GM23338 (cell line): ENCODE measurements around the gene SLC25A17. TPM values are rescaled to one million over a fixed set of nuclear protein-coding genes. Genes with fewer than 3 reads are reported as not detected.
"Not testable (repeated sequence)": the region's sequence is repeated elsewhere in the genome, so short reads cannot be mapped to it uniquely, and the experiment has no call there.

Experiments
- ATAC-seq: fragments of 200-7000 bp; cut with Tn5 transposase; 3 replicates; pipeline ENCODE4 v1.9.1; 2020
- DNase-seq: peaks from one replicate; pipeline ENCODE4 v3.0.0-alpha.2; 2015; ENCODE audit warnings: low spot score
- H2AFZ ChIP-seq: fragments of 200-600 bp; sonication (generic); 2 replicates; pipeline ENCODE4 v1.8.0; 2016; ENCODE audit warnings: antibody characterized with exemption, mild to moderate bottlenecking, moderate library complexity
- H3F3A ChIP-seq: fragments of 200-600 bp; sonication (generic); replicated peaks from 2 replicates; pipeline ENCODE4 v1.8.0; 2017; ENCODE audit warnings: antibody characterized with exemption, mixed run types, low read depth
- H3K27ac ChIP-seq: fragments of 200-600 bp; sonication (generic); 2 replicates; pipeline ENCODE4 v1.6.1; 2016; ENCODE audit warnings: low read depth
- H3K27me3 ChIP-seq: fragments of 200-600 bp; sonication (generic); 2 replicates; pipeline ENCODE4 v1.8.0; 2016; ENCODE audit warnings: mild to moderate bottlenecking, mixed run types, moderate library complexity; ENCODE audit not compliant: insufficient read depth
- H3K36me3 ChIP-seq: fragments of 200-600 bp; sonication (generic); 2 replicates; pipeline ENCODE4 v1.8.0; 2016; ENCODE audit warnings: mild to moderate bottlenecking; ENCODE audit not compliant: insufficient read depth
- H3K4me1 ChIP-seq: fragments of 200-600 bp; sonication (generic); 2 replicates; pipeline ENCODE4 v1.8.0; 2016; ENCODE audit warnings: mild to moderate bottlenecking, moderate library complexity; ENCODE audit not compliant: insufficient read depth
- H3K4me2 ChIP-seq: fragments of 200-600 bp; sonication (generic); 2 replicates; pipeline ENCODE4 v1.7.1; 2017; ENCODE audit warnings: mixed run types
- H3K4me3 ChIP-seq: fragments of 200-600 bp; sonication (generic); 2 replicates; pipeline ENCODE4 v1.6.1; 2016; ENCODE audit warnings: mixed run types
- H3K79me2 ChIP-seq: fragments of 200-600 bp; sonication (generic); replicated peaks from 2 replicates; pipeline ENCODE4 v1.8.0; 2017; ENCODE audit warnings: mild to moderate bottlenecking; ENCODE audit not compliant: insufficient read depth
- H3K9me2 ChIP-seq: fragments of 200-600 bp; sonication (generic); 2 replicates; pipeline ENCODE4 v1.8.0; 2017; ENCODE audit not compliant: insufficient read depth
- H4K20me1 ChIP-seq: fragments of 200-600 bp; sonication (generic); replicated peaks from 2 replicates; pipeline ENCODE4 v1.8.0; 2017; ENCODE audit warnings: mild to moderate bottlenecking; ENCODE audit not compliant: insufficient read depth
- H3K27ac Mint-ChIP-seq: 2 replicates; pipeline ENCODE4 v1.8.0; 2020; ENCODE audit warnings: inconsistent platforms, mild to moderate bottlenecking, moderate library complexity, mixed read lengths
- H3K27me3 Mint-ChIP-seq: 3 replicates; pipeline ENCODE4 v1.8.0; 2022; ENCODE audit warnings: low read depth, mild to moderate bottlenecking, moderate library complexity, mixed read lengths, inconsistent platforms; ENCODE audit not compliant: insufficient read depth, poor library complexity
- H3K36me3 Mint-ChIP-seq: 3 replicates; pipeline ENCODE4 v1.8.0; 2021; ENCODE audit warnings: low read depth, mild to moderate bottlenecking, inconsistent platforms, moderate library complexity, mixed read lengths
- H3K4me1 Mint-ChIP-seq: 3 replicates; pipeline ENCODE4 v1.8.0; 2020; ENCODE audit warnings: mild to moderate bottlenecking, inconsistent platforms, mixed read lengths
- H3K4me3 Mint-ChIP-seq: 3 replicates; pipeline ENCODE4 v1.8.0; 2021; ENCODE audit warnings: moderate library complexity, mild to moderate bottlenecking, inconsistent platforms, mixed read lengths
- H3K9me3 Mint-ChIP-seq: 3 replicates; pipeline ENCODE4 v1.8.0; 2020; ENCODE audit warnings: moderate library complexity, mild to moderate bottlenecking, inconsistent platforms, mixed read lengths
- CREB1 ChIP-seq: fragments of 250-450 bp; sonication (Bioruptor Pico); IDR thresholded peaks from 2 replicates; pipeline ENCODE4 v1.5.0; 2020; ENCODE audit warnings: low read depth, mild to moderate bottlenecking, moderate library complexity
- ETS1 ChIP-seq: IDR thresholded peaks from 2 replicates; pipeline ENCODE4 v1.6.1; 2016; ENCODE audit warnings: antibody characterized with exemption
- EZH2 ChIP-seq: fragments of 200-600 bp; sonication (generic); IDR thresholded peaks from one replicate; pipeline ENCODE4 v1.8.0; 2017; ENCODE audit warnings: antibody characterized with exemption, mild to moderate bottlenecking, low read depth; ENCODE audit not compliant: unreplicated experiment
- JUNB ChIP-seq: IDR thresholded peaks from one replicate; pipeline ENCODE4 v1.6.1; 2016; ENCODE audit warnings: antibody characterized with exemption; ENCODE audit not compliant: unreplicated experiment
- REST ChIP-seq: IDR thresholded peaks from one replicate; pipeline ENCODE4 v1.6.1; 2018; ENCODE audit warnings: antibody characterized with exemption; ENCODE audit not compliant: unreplicated experiment
- STAT1 ChIP-seq: IDR thresholded peaks from one replicate; pipeline ENCODE4 v1.6.1; 2016; ENCODE audit warnings: antibody characterized with exemption; ENCODE audit not compliant: unreplicated experiment
- ZNF114 ChIP-seq: fragments of 250-450 bp; sonication (Bioruptor Pico); IDR thresholded peaks from 2 replicates; pipeline ENCODE4 v1.5.0; 2020; ENCODE audit warnings: mild to moderate bottlenecking, moderate library complexity
- ZNF331 ChIP-seq: fragments of 250-450 bp; sonication (Bioruptor Pico); IDR thresholded peaks from 2 replicates; pipeline ENCODE4 v1.5.0; 2020; ENCODE audit warnings: low read depth, mild to moderate bottlenecking, moderate library complexity
- ZNF462 ChIP-seq: fragments of 250-450 bp; sonication (Bioruptor Pico); IDR thresholded peaks from 2 replicates; pipeline ENCODE4 v1.5.0; 2020; ENCODE audit warnings: mild to moderate bottlenecking, moderate library complexity
- polyA plus RNA-seq: library from polyadenylated mRNA; unstranded; fragments of >200 nt; fragmentation: Nextera tagmentation; extraction: Ambion mirVana; gene quantifications from 2 replicates; pipeline ENCODE4 v1.2.1, GENCODE V29; 2016
- total RNA-seq: library from RNA; depleted of rRNA; stranded (reverse); fragments of >200 nt; shearing (Covaris generic); gene quantifications from 2 replicates; pipeline ENCODE4 v1.2.3, GENCODE V29; 2014
- TF ChIP-seq, protein P1 (sequence below), 2 experiments: fragments of 200-600 bp in 1 of 2; sonication (generic) in 1 of 2; conservative IDR thresholded peaks; 2 replicates each; pipeline versions ENCODE4 v1.5.1 to v1.6.1; 2016 to 2017; ENCODE audit warnings: antibody characterized with exemption in 2 of 2, low read depth in 2 of 2, mild to moderate bottlenecking in 2 of 2, moderate library complexity in 1 of 2

SLC25A17 gene
- total and polyA plus RNA-seq, 2 experiments from 2014 or later, result 35.4 to 43.6 TPM

DNA sequence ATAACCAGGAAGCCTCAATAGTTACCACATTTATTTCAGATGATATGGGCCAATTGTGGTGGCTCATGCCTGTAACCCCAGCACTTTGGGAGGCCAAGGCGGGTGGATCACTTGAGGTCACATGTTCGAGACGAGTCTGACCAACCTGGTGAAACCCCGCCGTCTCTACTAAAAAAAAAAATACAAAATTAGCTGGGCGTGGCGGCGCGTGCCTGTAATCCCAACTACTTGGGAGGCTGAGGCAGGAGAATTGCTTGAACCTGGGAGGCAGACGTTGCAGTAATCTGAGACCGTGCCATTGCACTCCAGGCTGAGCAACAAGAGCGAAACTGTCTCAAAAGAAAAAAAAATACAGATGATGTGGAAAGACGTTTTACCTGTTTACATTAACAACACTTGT, 60.3 kb downstream of the SLC25A17 start:
- not testable (repeated sequence) for H3K27me3 ChIP-seq, ATAC-seq, H3K9me3 Mint-ChIP-seq, H2AFZ ChIP-seq, H3K4me1 ChIP-seq, H3K27ac ChIP-seq, H4K20me1 ChIP-seq, H3K36me3 ChIP-seq, H3K4me3 ChIP-seq, H3K36me3 Mint-ChIP-seq, H3K79me2 ChIP-seq, DNase-seq, H3K4me3 Mint-ChIP-seq, H3K4me2 ChIP-seq, H3K27ac Mint-ChIP-seq, H3K9me2 ChIP-seq, H3F3A ChIP-seq
- H3K4me1 Mint-ChIP-seq, result peaks cover 14% of the 10 kb centered on the region
- H3K27me3 Mint-ChIP-seq, result peaks cover 11% of the 10 kb centered on the region

GRCh38 chr22:40758390-40758789, 60.8 kb downstream of the SLC25A17 start:
- H3K27me3 Mint-ChIP-seq, result peaks cover 12% of the 10 kb centered on the region
- no peak overlapping the region for H2AFZ ChIP-seq
- H3K4me3 ChIP-seq, result no peak overlapping the region
- H3K27ac ChIP-seq, result no peak overlapping the region
- peaks cover 14% of the 10 kb centered on the region for H3K4me1 Mint-ChIP-seq
- no peaks in the 10 kb centered on the region for H4K20me1 ChIP-seq
- no peak overlapping the region for H3K4me2 ChIP-seq
- H3F3A ChIP-seq, result 0 out of 2 replicates have a peak, but pooled peaks cover 3% of the 10 kb centered on the region
- no peak for DNase-seq
- H3K27me3 ChIP-seq, result no peaks in the 10 kb centered on the region
- H3K9me2 ChIP-seq, result no peaks in the 10 kb centered on the region; the same call in 1 of the 2 replicates
- no peak overlapping the region for H3K27ac Mint-ChIP-seq
- no peak for ATAC-seq
- no peaks in the 10 kb centered on the region for H3K79me2 ChIP-seq
- peaks cover 4% of the 10 kb centered on the region; the same call in 2 of the 3 replicates for H3K36me3 Mint-ChIP-seq
- H3K9me3 Mint-ChIP-seq, result peaks cover 8% of the 10 kb centered on the region
- H3K36me3 ChIP-seq, result no peaks in the 10 kb centered on the region
- H3K4me1 ChIP-seq, result peaks cover 7% of the 10 kb centered on the region; the same call in 1 of the 2 replicates
- no peak overlapping the region for H3K4me3 Mint-ChIP-seq
- TF ChIP-seq ZNF462 (CRISPR knock-in tag), result no peak
- no peak for TF ChIP-seq ETS1
- no peak for TF ChIP-seq ZNF114 (CRISPR knock-in tag)
- TF ChIP-seq CREB1, result no peak
- no peak for TF ChIP-seq ZNF331 (CRISPR knock-in tag)
- no peak for TF ChIP-seq REST
- TF ChIP-seq JUNB, result no peak
- TF ChIP-seq, protein P1, sequence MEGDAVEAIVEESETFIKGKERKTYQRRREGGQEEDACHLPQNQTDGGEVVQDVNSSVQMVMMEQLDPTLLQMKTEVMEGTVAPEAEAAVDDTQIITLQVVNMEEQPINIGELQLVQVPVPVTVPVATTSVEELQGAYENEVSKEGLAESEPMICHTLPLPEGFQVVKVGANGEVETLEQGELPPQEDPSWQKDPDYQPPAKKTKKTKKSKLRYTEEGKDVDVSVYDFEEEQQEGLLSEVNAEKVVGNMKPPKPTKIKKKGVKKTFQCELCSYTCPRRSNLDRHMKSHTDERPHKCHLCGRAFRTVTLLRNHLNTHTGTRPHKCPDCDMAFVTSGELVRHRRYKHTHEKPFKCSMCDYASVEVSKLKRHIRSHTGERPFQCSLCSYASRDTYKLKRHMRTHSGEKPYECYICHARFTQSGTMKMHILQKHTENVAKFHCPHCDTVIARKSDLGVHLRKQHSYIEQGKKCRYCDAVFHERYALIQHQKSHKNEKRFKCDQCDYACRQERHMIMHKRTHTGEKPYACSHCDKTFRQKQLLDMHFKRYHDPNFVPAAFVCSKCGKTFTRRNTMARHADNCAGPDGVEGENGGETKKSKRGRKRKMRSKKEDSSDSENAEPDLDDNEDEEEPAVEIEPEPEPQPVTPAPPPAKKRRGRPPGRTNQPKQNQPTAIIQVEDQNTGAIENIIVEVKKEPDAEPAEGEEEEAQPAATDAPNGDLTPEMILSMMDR (conservative IDR thresholded peaks at IDR 0.05; ENCODE audit: low read depth in 2 of 2), result no peak
- no peak for TF ChIP-seq STAT1
- TF ChIP-seq EZH2, result no peak
